A549 treated with GW870086 at 1 μM for 4 hours (cell line): ENCODE results near the gene PDGFC. TPM values are rescaled to one million over a fixed set of nuclear protein-coding genes. Genes with fewer than 3 reads are reported as not detected.

Source experiments
- total RNA-seq: library from RNA; stranded (reverse); fragments of 200-300 nt; extraction: Qiagen RNA extraction; gene quantifications from 5 replicates; pipeline ENCODE4 v1.2.3, GENCODE V29; 2022; ENCODE audit warnings: low read depth

PDGFC gene, protein sequence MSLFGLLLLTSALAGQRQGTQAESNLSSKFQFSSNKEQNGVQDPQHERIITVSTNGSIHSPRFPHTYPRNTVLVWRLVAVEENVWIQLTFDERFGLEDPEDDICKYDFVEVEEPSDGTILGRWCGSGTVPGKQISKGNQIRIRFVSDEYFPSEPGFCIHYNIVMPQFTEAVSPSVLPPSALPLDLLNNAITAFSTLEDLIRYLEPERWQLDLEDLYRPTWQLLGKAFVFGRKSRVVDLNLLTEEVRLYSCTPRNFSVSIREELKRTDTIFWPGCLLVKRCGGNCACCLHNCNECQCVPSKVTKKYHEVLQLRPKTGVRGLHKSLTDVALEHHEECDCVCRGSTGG
- total RNA-seq: 2.5 to 4.3 TPM (median 3.5 TPM) in 5 replicates

GRCh38 chr4:156971676-156972378, at the start of gene PDGFC:
PDGFC (minus strand) TSS chr4:156971799; CDS start chr4:156970903, 896 bp downstream.

Other genes starting within 250 kb of the PDGFC start
- gene GLRB, start 104.4 kb upstream of the PDGFC start, total RNA-seq: 0.66 to 0.85 TPM (median 0.74 TPM) in 5 replicates
- not detected in 5 replicates for gene GRIA2, start 248.9 kb upstream of the PDGFC start, total RNA-seq